Smooth muscle cell (in vitro differentiated cells): ENCODE data around the gene BARX2. TPM values are rescaled to one million over a fixed set of nuclear protein-coding genes. Genes with fewer than 3 reads are reported as not detected.
A peak's percentile ranks its signal among the peaks of the same experiment; 100 is the strongest.

Experiments
- DNase-seq: peaks from one replicate; lab custom pipeline; 2025; ENCODE audit not compliant: unreplicated experiment; lab: John Stamatoyannopoulos, UW
- H2AFZ ChIP-seq: fragments of 200-600 bp; sonication (generic); 2 replicates; pipeline ENCODE4 v1.6.0; 2016; ENCODE audit warnings: antibody characterized with exemption, low read depth, mild to moderate bottlenecking
- H3F3A ChIP-seq: fragments of 200-600 bp; sonication (generic); 2 replicates; pipeline ENCODE4 v1.6.0; 2017; ENCODE audit warnings: antibody characterized with exemption, low read depth
- H3K27ac ChIP-seq: fragments of 200-600 bp; sonication (generic); 2 replicates; pipeline ENCODE4 v1.5.1; 2016; ENCODE audit warnings: low read depth, mild to moderate bottlenecking
- H3K27me3 ChIP-seq: fragments of 200-600 bp; sonication (generic); 2 replicates; pipeline ENCODE4 v1.6.1; 2016; ENCODE audit warnings: low read depth, mild to moderate bottlenecking
- H3K36me3 ChIP-seq: fragments of 200-600 bp; sonication (generic); 2 replicates; pipeline ENCODE4 v1.5.1; 2016; ENCODE audit warnings: low read depth
- H3K4me1 ChIP-seq: fragments of 200-600 bp; sonication (generic); 2 replicates; pipeline ENCODE4 v1.5.1; 2016; ENCODE audit warnings: low read depth
- H3K4me2 ChIP-seq: fragments of 200-600 bp; sonication (generic); 2 replicates; pipeline ENCODE4 v1.6.0; 2016; ENCODE audit warnings: mild to moderate bottlenecking
- H3K4me3 ChIP-seq: fragments of 200-600 bp; sonication (generic); 2 replicates; pipeline ENCODE4 v1.5.1; 2016; ENCODE audit warnings: mild to moderate bottlenecking
- H3K79me2 ChIP-seq: fragments of 200-600 bp; sonication (generic); 2 replicates; pipeline ENCODE4 v1.6.0; 2016; ENCODE audit warnings: low read depth, mild to moderate bottlenecking
- H3K9ac ChIP-seq: fragments of 200-600 bp; sonication (generic); 2 replicates; pipeline ENCODE4 v1.6.0; 2016; ENCODE audit warnings: low read depth
- H3K9me3 ChIP-seq: fragments of 200-600 bp; sonication (generic); replicated peaks from 2 replicates; pipeline ENCODE4 v1.5.1; 2016; ENCODE audit warnings: low read depth
- H4K20me1 ChIP-seq: fragments of 200-600 bp; sonication (generic); 2 replicates; pipeline ENCODE4 v1.6.0; 2016; ENCODE audit warnings: low read depth
- CTCF ChIP-seq: fragments of 200-600 bp; sonication (generic); IDR thresholded peaks from 2 replicates; pipeline ENCODE4 v1.5.1; 2017; ENCODE audit warnings: borderline replicate concordance, mild to moderate bottlenecking, antibody characterized with exemption; ENCODE audit not compliant: insufficient read depth, poor library complexity, severe bottlenecking
- whole genome bisulfite sequencing: methylation state at CpG from one replicate; pipeline ENCODE4 v1.1.7; 2016; ENCODE audit warnings: low lambda C conversion rate; 5-methylcytosine and 5-hydroxymethylcytosine counted together
- polyA plus RNA-seq: library from polyadenylated mRNA; unstranded; fragments of >200 nt; fragmentation: Nextera tagmentation; extraction: Ambion mirVana; gene quantifications from 2 replicates; pipeline ENCODE4 v1.2.1, GENCODE V29; 2016
- total RNA-seq: library from RNA; depleted of rRNA; stranded (reverse); fragments of >200 nt; gene quantifications from 2 replicates; pipeline ENCODE4 v1.2.3, GENCODE V29; 2014

The BARX2 gene
- total and polyA plus RNA-seq, 2 experiments from 2014 or later: 1.2 to 4.8 TPM

- Histone ChIP-seq H3K4me3 (no peak overlapping the region), H2AFZ (no peak overlapping the region), H3K4me1 (no peaks in the 10 kb centered on the region), H3K27me3 (peaks cover 10% of the 10 kb centered on the region), H3F3A (no peaks in the 10 kb centered on the region), H4K20me1 (no peaks in the 10 kb centered on the region), H3K36me3 (no peaks in the 10 kb centered on the region), H3K9me3 (no peaks in the 10 kb centered on the region), H3K9ac (no peak overlapping the region), H3K79me2 (no peaks in the 10 kb centered on the region), H3K27ac (no peak overlapping the region), H3K4me2 (no peak overlapping the region)
- TF ChIP-seq CTCF: no peak
- 90% methylated on average over 3 of the region's 3 CpGs for WGBS
- no peak for DNase-seq
These were observed 8.8 kb downstream of the BARX2 start for GRCh38 chr11:129384415-129384814.

GRCh38 chr11:129385801-129386200 is 10.2 kb downstream of the BARX2 start:
- TF ChIP-seq CTCF: no peak
- no peak overlapping the region for H3K27ac ChIP-seq
- H3K36me3 ChIP-seq: no peaks in the 10 kb centered on the region
- 84% methylated on average over 2 of the region's 2 CpGs for WGBS
- H3K4me2 ChIP-seq: no peak overlapping the region
- no peaks in the 10 kb centered on the region for H3F3A ChIP-seq
- H3K79me2 ChIP-seq: no peaks in the 10 kb centered on the region
- no peaks in the 10 kb centered on the region for H3K4me1 ChIP-seq
- H4K20me1 ChIP-seq: no peaks in the 10 kb centered on the region
- no peak overlapping the region for H2AFZ ChIP-seq
- DNase-seq: no peak
- no peak overlapping the region for H3K9ac ChIP-seq
- no peaks in the 10 kb centered on the region for H3K9me3 ChIP-seq
- peaks cover 1% of the 10 kb centered on the region for H3K27me3 ChIP-seq
- H3K4me3 ChIP-seq: no peak overlapping the region

- Histone ChIP-seq H3K4me3 (peak overlapping the region; percentile 5), H3K79me2 (no peaks in the 10 kb centered on the region), H3K27me3 (no peaks in the 10 kb centered on the region), H3F3A (peaks cover 5% of the 10 kb centered on the region), H2AFZ (peak overlapping the region; percentile 32), H4K20me1 (no peaks in the 10 kb centered on the region), H3K4me2 (peak overlapping the region; percentile 75), H3K27ac (peak overlapping the region; percentile 1), H3K36me3 (no peaks in the 10 kb centered on the region), H3K4me1 (no peaks in the 10 kb centered on the region), H3K9me3 (no peaks in the 10 kb centered on the region), H3K9ac (no peak overlapping the region)
- TF ChIP-seq CTCF: no peak
- no peak for DNase-seq
- 19% methylated on average over 11 of the region's 11 CpGs for WGBS
These were observed 11.2 kb downstream of the BARX2 start for GRCh38 chr11:129386795-129387397.

GRCh38 chr11:129387434-129387833 is 11.8 kb downstream of the BARX2 start:
- no peak overlapping the region for H3K4me3 ChIP-seq
- H3K9ac ChIP-seq: no peak overlapping the region
- no peaks in the 10 kb centered on the region for H3K27me3 ChIP-seq
- H3K27ac ChIP-seq: no peak overlapping the region
- no peaks in the 10 kb centered on the region for H3K36me3 ChIP-seq
- H3K4me2 ChIP-seq: peak overlapping the region; percentile 75
- no peaks in the 10 kb centered on the region for H3K79me2 ChIP-seq
- no peak for DNase-seq
- WGBS: 81% methylated on average over 1 of the region's 1 CpG
- TF ChIP-seq CTCF: no peak
- no peaks in the 10 kb centered on the region for H3K4me1 ChIP-seq
- H3F3A ChIP-seq: peaks cover 5% of the 10 kb centered on the region
- no peaks in the 10 kb centered on the region for H3K9me3 ChIP-seq
- H4K20me1 ChIP-seq: no peaks in the 10 kb centered on the region
- peak overlapping the region; percentile 32 for H2AFZ ChIP-seq
